Activated CD4-positive, alpha-beta T cell treated with anti-CD3 and anti-CD28 coated beads, Interleukin-2, amount 50 U/mL, for 24 hours (primary cell): ENCODE results near the gene SMC3.
"Not testable (repeated sequence)": the region's sequence is repeated elsewhere in the genome, so short reads cannot be mapped to it uniquely, and the experiment has no call there.

ENCODE experiments used
- DNase-seq, 2 donors: peaks; one replicate each; pipeline ENCODE4 v3.0.0-alpha.2; 2020; ENCODE audit warnings: low read depth in 1 of 2, low spot score in 1 of 2

Gene SMC3

GRCh38 chr10:110620398-110620719 is 52.9 kb downstream of the SMC3 start:
- DNase-seq = no peak

- not testable (repeated sequence) for DNase-seq
Measured at GRCh38 chr10:110623316-110623715, 55.8 kb downstream of the SMC3 start.

GRCh38 chr10:110625356-110625894 is 57.9 kb downstream of the SMC3 start:
- no peak for DNase-seq

- DNase-seq = no peak
Measured at GRCh38 chr10:110625951-110626855, 58.7 kb downstream of the SMC3 start.

- DNase-seq = no peak
Measured at GRCh38 chr10:110628161-110628560, 60.7 kb downstream of the SMC3 start.

- no peak for DNase-seq
Measured at GRCh38 chr10:110629680-110630191, 62.2 kb downstream of the SMC3 start.

- no peak for DNase-seq
Measured at GRCh38 chr10:110631934-110632333, 64.4 kb downstream of the SMC3 start.

GRCh38 chr10:110632591-110633215 is 65.2 kb downstream of the SMC3 start:
- DNase-seq = no peak

- DNase-seq = no peak
Measured at GRCh38 chr10:110634527-110635209, 67.2 kb downstream of the SMC3 start.

GRCh38 chr10:110636572-110636931 is 69.1 kb downstream of the SMC3 start:
- DNase-seq = no peak

- no peak for DNase-seq
Measured at GRCh38 chr10:110636932-110637557, 69.5 kb downstream of the SMC3 start.

GRCh38 chr10:110637558-110638053 is 70.1 kb downstream of the SMC3 start:
- DNase-seq = no peak

- no peak for DNase-seq
Measured at GRCh38 chr10:110638319-110638718, 70.8 kb downstream of the SMC3 start.

GRCh38 chr10:110639046-110639445 is 71.6 kb downstream of the SMC3 start:
- not testable (repeated sequence) for DNase-seq

GRCh38 chr10:110639858-110640257 is 72.4 kb downstream of the SMC3 start:
- DNase-seq = not testable (repeated sequence)

- DNase-seq = peak in 1 of 2 donors; percentile 52
Measured at GRCh38 chr10:110641256-110641655, 73.8 kb downstream of the SMC3 start.

GRCh38 chr10:110642204-110643034 is 74.9 kb downstream of the SMC3 start:
- DNase-seq = no peak

GRCh38 chr10:110643035-110643652 is 75.6 kb downstream of the SMC3 start:
- peak in 1 of 2 donors; percentile 4 for DNase-seq
